Liver (tissue), 9 donors: ENCODE results near the gene TBC1D12. TPM values are rescaled to one million over a fixed set of nuclear protein-coding genes. Genes with fewer than 3 reads are reported as not detected.

ENCODE experiments used
- DNase-seq: peaks from one replicate; pipeline ENCODE4 v3.0.0-alpha.2; 2017; ENCODE audit warnings: low spot score
- H3K27ac ChIP-seq, 2 donors: one replicate each; pipeline ENCODE4 v1.7.0; 2013; ENCODE audit warnings: inconsistent platforms in 2 of 2, low read length in 2 of 2, control low read depth in 1 of 2, low read depth in 1 of 2, mild to moderate bottlenecking in 1 of 2
- H3K27me3 ChIP-seq, 4 donors: one replicate each; pipeline versions ENCODE4 v1.6.1 to v1.7.0; 2013; ENCODE audit warnings: low read length in 3 of 4, inconsistent platforms in 1 of 4, mild to moderate bottlenecking in 1 of 4, moderate library complexity in 1 of 4; ENCODE audit not compliant: control insufficient read depth in 4 of 4, insufficient read depth in 4 of 4
- H3K36me3 ChIP-seq, 4 donors: one replicate each; pipeline versions ENCODE4 v1.6.1 to v1.7.0; 2013; ENCODE audit warnings: low read length in 3 of 4, mild to moderate bottlenecking in 3 of 4, low read depth in 1 of 4, moderate library complexity in 1 of 4; ENCODE audit not compliant: control insufficient read depth in 4 of 4, insufficient read depth in 3 of 4
- H3K4me1 ChIP-seq, 4 donors: one replicate each; pipeline versions ENCODE4 v1.6.1 to v1.7.0; 2013; ENCODE audit warnings: low read length in 3 of 4, mild to moderate bottlenecking in 3 of 4, moderate library complexity in 1 of 4; ENCODE audit not compliant: control insufficient read depth in 4 of 4, insufficient read depth in 4 of 4
- H3K4me3 ChIP-seq, 3 donors: one replicate each; pipeline versions ENCODE4 v1.6.1 to v1.7.0; 2013; ENCODE audit warnings: low read length in 3 of 3, control low read depth in 1 of 3, low read depth in 1 of 3, mild to moderate bottlenecking in 1 of 3
- H3K9ac ChIP-seq, 2 donors: one replicate each; pipeline ENCODE4 v1.7.0; 2013; ENCODE audit warnings: low read length in 2 of 2, mild to moderate bottlenecking in 2 of 2, moderate library complexity in 2 of 2, control low read depth in 1 of 2, low read depth in 1 of 2
- H3K9me3 ChIP-seq, 4 donors: one replicate each; pipeline versions ENCODE4 v1.6.1 to v1.7.0; 2013; ENCODE audit warnings: low read length in 3 of 4; ENCODE audit not compliant: control insufficient read depth in 4 of 4
- GABPA ChIP-seq, 2 donors: IDR thresholded peaks in 1 of 2; conservative IDR thresholded peaks in 1 of 2; 2 replicates each; pipeline ENCODE4 v1.6.1; 2016; ENCODE audit warnings: antibody characterized with exemption in 2 of 2, mild to moderate bottlenecking in 1 of 2, moderate library complexity in 1 of 2
- HNF4G ChIP-seq: IDR thresholded peaks from 2 replicates; pipeline ENCODE4 v1.6.1; 2016; ENCODE audit warnings: antibody characterized with exemption
- JUND ChIP-seq, 2 donors: IDR thresholded peaks; 2 replicates each; pipeline ENCODE4 v1.6.1; 2016; ENCODE audit warnings: antibody characterized with exemption in 2 of 2
- REST ChIP-seq: IDR thresholded peaks from 2 replicates; pipeline ENCODE4 v1.6.1; 2016; ENCODE audit warnings: antibody characterized with exemption, mild to moderate bottlenecking
- WGBS: extraction: QIAGEN DNeasy Blood & Tissue Kit; methylation state at CpG from one replicate; pipeline ENCODE4 v1.1.7; 2013; 5-methylcytosine and 5-hydroxymethylcytosine counted together
- polyA plus RNA-seq, 2 donors: library from polyadenylated mRNA; stranded (reverse) in 1 of 2; unstranded in 1 of 2; fragments of 200-250 nt in 1 of 2; fragments of >200 nt in 1 of 2; fragmentation: Nextera tagmentation in 1 of 2; extraction: Ambion mirVana in 1 of 2; gene quantifications; one replicate each; pipeline versions ENCODE4 v1.2.1 to v1.2.3, GENCODE V29; 2013 to 2015
- total RNA-seq, 2 donors: library from RNA; depleted of rRNA; stranded (reverse); fragments of >200 nt; gene quantifications; one replicate each; pipeline ENCODE4 v1.2.3, GENCODE V29; 2014
- TF ChIP-seq, protein P1 (sequence below): IDR thresholded peaks from 2 replicates; pipeline ENCODE4 v1.6.1; 2016; ENCODE audit warnings: antibody characterized with exemption
- donor health status: healthy.
- donor health status: healthy.
- donor health status: healthy.
- donor health status: healthy.
- donor health status: healthy.

The TBC1D12 gene
- total and polyA plus RNA-seq, 4 donors, result 2.6 to 7.5 (median 5.0) TPM

- Histone ChIP-seq H3K4me3 (no peak overlapping the region), H3K4me1 (peaks cover 0 to 7% (median 2%) of the 10 kb centered on the region in 4 donors), H3K9me3 (no peaks in the 10 kb centered on the region), H3K27me3 (no peaks in the 10 kb centered on the region), H3K9ac (no peak overlapping the region), H3K36me3 (no peaks in the 10 kb centered on the region), H3K27ac (no peak overlapping the region)
- DNase-seq, result no peak
- TF ChIP-seq, protein P1, sequence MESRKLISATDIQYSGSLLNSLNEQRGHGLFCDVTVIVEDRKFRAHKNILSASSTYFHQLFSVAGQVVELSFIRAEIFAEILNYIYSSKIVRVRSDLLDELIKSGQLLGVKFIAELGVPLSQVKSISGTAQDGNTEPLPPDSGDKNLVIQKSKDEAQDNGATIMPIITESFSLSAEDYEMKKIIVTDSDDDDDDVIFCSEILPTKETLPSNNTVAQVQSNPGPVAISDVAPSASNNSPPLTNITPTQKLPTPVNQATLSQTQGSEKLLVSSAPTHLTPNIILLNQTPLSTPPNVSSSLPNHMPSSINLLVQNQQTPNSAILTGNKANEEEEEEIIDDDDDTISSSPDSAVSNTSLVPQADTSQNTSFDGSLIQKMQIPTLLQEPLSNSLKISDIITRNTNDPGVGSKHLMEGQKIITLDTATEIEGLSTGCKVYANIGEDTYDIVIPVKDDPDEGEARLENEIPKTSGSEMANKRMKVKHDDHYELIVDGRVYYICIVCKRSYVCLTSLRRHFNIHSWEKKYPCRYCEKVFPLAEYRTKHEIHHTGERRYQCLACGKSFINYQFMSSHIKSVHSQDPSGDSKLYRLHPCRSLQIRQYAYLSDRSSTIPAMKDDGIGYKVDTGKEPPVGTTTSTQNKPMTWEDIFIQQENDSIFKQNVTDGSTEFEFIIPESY, result no peak
- WGBS, result 91% methylated on average over 3 of the region's 3 CpGs
Observed at GRCh38 chr10:94412449-94412848, 10.1 kb downstream of the TBC1D12 start.

GRCh38 chr10:94413361-94413760 is 11.0 kb downstream of the TBC1D12 start:
- Histone ChIP-seq H3K4me3 (no peak overlapping the region), H3K27ac (no peak overlapping the region), H3K9ac (no peak overlapping the region), H3K27me3 (no peaks in the 10 kb centered on the region), H3K4me1 (peaks cover 0 to 7% (median under 1%) of the 10 kb centered on the region in 4 donors), H3K9me3 (no peaks in the 10 kb centered on the region), H3K36me3 (no peaks in the 10 kb centered on the region)
- no peak for DNase-seq
- no peak for TF ChIP-seq GABPA (IDR thresholded peaks at IDR 0.05 in 1 of 2, conservative IDR thresholded peaks at IDR 0.05 in 1 of 2)
- TF ChIP-seq HNF4G, result no peak
- WGBS, result 62% methylated on average over 1 of the region's 1 CpG

DNA sequence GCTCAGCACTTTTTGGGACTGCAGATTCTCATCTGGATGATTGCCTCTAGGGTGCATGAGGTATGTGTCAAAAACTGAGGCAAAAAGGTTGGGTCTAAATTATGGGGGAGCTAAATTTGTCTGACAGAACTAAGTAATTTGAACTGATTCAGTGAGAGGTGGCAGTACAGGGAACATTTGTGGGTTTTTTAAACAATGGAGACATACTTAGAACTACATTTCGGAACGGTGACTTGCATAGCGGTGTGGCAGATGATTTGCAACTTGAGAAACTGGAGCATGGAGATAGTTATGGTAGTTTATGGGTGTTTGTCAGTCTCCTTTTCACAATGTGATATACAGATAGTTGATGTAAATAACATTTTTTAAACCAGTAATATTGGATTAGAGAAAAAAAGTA is 14.6 kb downstream of the TBC1D12 start:
- TF ChIP-seq REST (no peak), JUND (IDR thresholded peaks at IDR 0.05) (no peak)
- TF ChIP-seq, protein P1, result no peak
- no peak for DNase-seq
- 95% methylated on average over 3 of the region's 3 CpGs for WGBS
- H3K4me1 ChIP-seq, result no peaks in the 10 kb centered on the region
- H3K9ac ChIP-seq, result no peak overlapping the region
- H3K27ac ChIP-seq, result no peak overlapping the region
- no peaks in the 10 kb centered on the region for H3K9me3 ChIP-seq
- no peak overlapping the region for H3K4me3 ChIP-seq
- no peaks in the 10 kb centered on the region for H3K36me3 ChIP-seq
- H3K27me3 ChIP-seq, result no peaks in the 10 kb centered on the region
